HTR-8/SVneo (cell line): ENCODE data around the gene RNASE4.
"Not testable (repeated sequence)": the region's sequence is repeated elsewhere in the genome, so short reads cannot be mapped to it uniquely, and the experiment has no call there.

Experiments
- DNase-seq: peaks from one replicate; pipeline ENCODE4 v3.0.0; 2011; ENCODE audit warnings: low spot score, mixed read lengths; ENCODE audit not compliant: insufficient read length
- FAIRE-seq: peaks from 2 replicates; lab custom pipeline; 2011; peaks lifted over from hg19 to GRCh38; lab: Jason Lieb, UNC

Gene RNASE4

GRCh38 chr14:20696764-20697163 lies 12.4 kb downstream of the RNASE4 start:
- DNase-seq: no peak
- FAIRE-seq: no peak

GRCh38 chr14:20697273-20698017 lies 13.1 kb downstream of the RNASE4 start:
- FAIRE-seq (peak; percentile 16), DNase-seq (peak; percentile 47)

GRCh38 chr14:20698018-20698329 lies 13.6 kb downstream of the RNASE4 start:
- FAIRE-seq: no peak

GRCh38 chr14:20698934-20699333 lies 14.6 kb downstream of the RNASE4 start:
- FAIRE-seq (no peak), DNase-seq (no peak)

More at GRCh38 chr14:20698018-20698329, 13.6 kb downstream of the RNASE4 start:
- DNase-seq: no peak

- DNase-seq (no peak), FAIRE-seq (no peak)
Observed at GRCh38 chr14:20699931-20700330, 15.6 kb downstream of the RNASE4 start.

- not testable (repeated sequence) for DNase-seq, FAIRE-seq
Observed at GRCh38 chr14:20700965-20701364, 16.6 kb downstream of the RNASE4 start.

- no peak for DNase-seq
- FAIRE-seq: no peak
Observed at GRCh38 chr14:20706657-20707355, 22.4 kb downstream of the RNASE4 start.

GRCh38 chr14:20707622-20708021 lies 23.3 kb downstream of the RNASE4 start:
- DNase-seq (no peak), FAIRE-seq (no peak)

GRCh38 chr14:20711261-20711660 lies 26.9 kb downstream of the RNASE4 start:
- FAIRE-seq: no peak
- no peak for DNase-seq

- DNase-seq: no peak
- no peak for FAIRE-seq
Observed at GRCh38 chr14:20711685-20712084, 27.3 kb downstream of the RNASE4 start.

- no peak for FAIRE-seq
Observed at GRCh38 chr14:20712904-20713303, 28.5 kb downstream of the RNASE4 start.

GRCh38 chr14:20714593-20715250 lies 30.4 kb downstream of the RNASE4 start:
- DNase-seq (no peak), FAIRE-seq (no peak)

More at GRCh38 chr14:20712904-20713303, 28.5 kb downstream of the RNASE4 start:
- DNase-seq: no peak

GRCh38 chr14:20719777-20720176 lies 35.4 kb downstream of the RNASE4 start:
- no peak for DNase-seq

GRCh38 chr14:20720741-20721140 lies 36.4 kb downstream of the RNASE4 start:
- DNase-seq (no peak), FAIRE-seq (no peak)

More at GRCh38 chr14:20719777-20720176, 35.4 kb downstream of the RNASE4 start:
- FAIRE-seq: no peak

- FAIRE-seq (no peak), DNase-seq (no peak)
Observed at GRCh38 chr14:20722016-20722415, 37.7 kb downstream of the RNASE4 start.

- FAIRE-seq: no peak
- DNase-seq: no peak
Observed at GRCh38 chr14:20723488-20723887, 39.1 kb downstream of the RNASE4 start.

- not testable (repeated sequence) for FAIRE-seq, DNase-seq
Observed at GRCh38 chr14:20726121-20726520, 41.8 kb downstream of the RNASE4 start.

- no peak for DNase-seq
- FAIRE-seq: no peak
Observed at GRCh38 chr14:20726531-20726930, 42.2 kb downstream of the RNASE4 start.

GRCh38 chr14:20730891-20731290 lies 46.5 kb downstream of the RNASE4 start:
- FAIRE-seq (no peak), DNase-seq (no peak)

- FAIRE-seq (no peak), DNase-seq (no peak)
Observed at GRCh38 chr14:20732477-20732876, 48.1 kb downstream of the RNASE4 start.

GRCh38 chr14:20732979-20733635 lies 48.7 kb downstream of the RNASE4 start:
- FAIRE-seq (no peak), DNase-seq (no peak)
